GM12892 (cell line): ENCODE measurements around the gene NUDT1.

ENCODE experiments used
- POLR2A ChIP-seq: IDR thresholded peaks from 2 replicates; pipeline ENCODE4 v1.6.1; 2011; ENCODE audit warnings: low read depth, low read length, control low read depth
- POLR2AphosphoS5 ChIP-seq: IDR thresholded peaks from 2 replicates; pipeline ENCODE4 v1.6.1; 2011; ENCODE audit warnings: low read depth, low read length, control low read depth

- TF ChIP-seq POLR2A, result no peak
- TF ChIP-seq POLR2AphosphoS5, result no peak
Observed at GRCh38 chr7:2197436-2198155, 44.4 kb upstream of the NUDT1 start.
